Activated T-helper 1 cell treated with anti-CD3 and anti-CD28 coated beads, Interleukin-12 subunit alpha, Interleukin-12 subunit beta, Interleukin-2, Interleukin-4 antibody, amounts not matched to agents 30 ng/mL and 10 ng/mL and 1 ng/mL, durations not matched to agents 14 hours and 24 hours and 36 hours (primary cell): Measurements from ENCODE around the gene KCNQ1. TPM values are rescaled to one million over a fixed set of nuclear protein-coding genes. Genes with fewer than 3 reads are reported as not detected.

ENCODE experiments used
- DNase-seq: peaks from one replicate; pipeline ENCODE4 v3.0.0; 2021; ENCODE audit warnings: low spot score
- H3K27ac Mint-ChIP-seq: one replicate; pipeline ENCODE4 v1.8.0; 2021; ENCODE audit warnings: mild to moderate bottlenecking, mixed read lengths
- H3K27me3 Mint-ChIP-seq: one replicate; pipeline ENCODE4 v1.8.0; 2022; ENCODE audit warnings: mild to moderate bottlenecking, moderate library complexity, mixed read lengths; ENCODE audit not compliant: insufficient read depth
- H3K36me3 Mint-ChIP-seq: one replicate; pipeline ENCODE4 v1.8.0; 2021; ENCODE audit warnings: low read depth, mixed read lengths
- H3K4me1 Mint-ChIP-seq: one replicate; pipeline ENCODE4 v1.8.0; 2021; ENCODE audit warnings: low read depth, mixed read lengths
- H3K4me3 Mint-ChIP-seq: one replicate; pipeline ENCODE4 v1.8.0; 2021; ENCODE audit warnings: mild to moderate bottlenecking, moderate library complexity, mixed read lengths
- H3K9me3 Mint-ChIP-seq: one replicate; pipeline ENCODE4 v1.8.0; 2021; ENCODE audit warnings: mixed read lengths
- intact Hi-C: fragments of 100-400 bp; cut with micrococcal nuclease; formaldehyde crosslinking; loops from one replicate; pipeline ENCODE4 v1.15.1; 2024
- total RNA-seq: library from RNA; stranded (reverse); gene quantifications from 2 replicates; pipeline ENCODE4 v1.2.3, GENCODE V29; 2022

Gene KCNQ1
- total RNA-seq, 1 donor from 2014 or later, result 6.4 TPM

DNA sequence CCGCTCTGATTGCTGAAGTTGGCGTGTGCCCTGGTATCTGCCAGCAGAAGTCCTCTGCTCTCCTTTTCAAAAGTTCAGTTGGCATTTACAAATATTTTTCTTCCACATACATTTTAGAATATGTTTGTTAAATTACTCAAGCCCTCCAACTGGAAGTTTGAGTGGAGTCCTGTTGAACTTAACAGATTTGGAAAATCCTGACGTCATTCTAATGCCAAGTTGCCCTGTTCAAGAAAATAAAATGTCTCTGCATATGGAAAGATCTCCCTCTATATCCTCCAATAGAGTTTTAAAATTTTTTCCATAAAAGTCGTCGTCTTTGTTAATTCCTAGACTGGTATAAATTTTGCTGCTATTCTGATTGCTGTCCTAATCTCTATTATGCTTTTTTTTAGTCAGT is 251.6 kb downstream of the KCNQ1 start:
- Mint-ChIP-seq H3K27ac (no peak overlapping the region), H3K9me3 (no peaks in the 10 kb centered on the region), H3K36me3 (peaks cover 6% of the 10 kb centered on the region), H3K4me3 (no peak overlapping the region), H3K4me1 (peaks cover 11% of the 10 kb centered on the region), H3K27me3 (peaks cover 2% of the 10 kb centered on the region)
- no peak for DNase-seq
- intact Hi-C loops, result loop anchor here (5.0 kb wide), 1 partner anchor 164 kb away; no protein-coding TSS in a partner anchor

DNA sequence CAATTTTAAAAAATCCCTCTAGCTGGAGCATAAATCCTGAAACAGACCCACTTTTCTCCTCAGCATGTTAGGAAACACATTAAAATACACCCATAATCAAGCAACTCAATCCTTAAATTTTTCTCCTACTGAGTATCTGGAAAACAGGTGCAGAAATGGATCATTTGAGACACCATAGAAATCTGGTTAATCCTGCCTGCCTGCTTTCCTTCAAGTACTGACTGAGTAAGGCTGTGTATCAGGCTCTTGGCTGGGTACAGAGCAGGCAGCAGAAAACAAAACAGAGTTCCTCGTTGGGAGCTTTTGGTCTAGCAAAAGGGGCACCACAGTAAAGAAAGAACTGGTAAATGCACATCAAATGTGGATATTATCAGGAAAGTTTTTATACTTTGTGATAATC is 253.1 kb downstream of the KCNQ1 start:
- Mint-ChIP-seq H3K4me3 (peak overlapping the region; percentile 88), H3K36me3 (peaks cover 6% of the 10 kb centered on the region), H3K9me3 (no peaks in the 10 kb centered on the region), H3K27ac (no peak overlapping the region), H3K4me1 (peaks cover 11% of the 10 kb centered on the region), H3K27me3 (peaks cover 2% of the 10 kb centered on the region)
- DNase-seq, result no peak
- intact Hi-C loops, result loop anchor here (5.0 kb wide), 1 partner anchor 166 kb away; no protein-coding TSS in a partner anchor

DNA sequence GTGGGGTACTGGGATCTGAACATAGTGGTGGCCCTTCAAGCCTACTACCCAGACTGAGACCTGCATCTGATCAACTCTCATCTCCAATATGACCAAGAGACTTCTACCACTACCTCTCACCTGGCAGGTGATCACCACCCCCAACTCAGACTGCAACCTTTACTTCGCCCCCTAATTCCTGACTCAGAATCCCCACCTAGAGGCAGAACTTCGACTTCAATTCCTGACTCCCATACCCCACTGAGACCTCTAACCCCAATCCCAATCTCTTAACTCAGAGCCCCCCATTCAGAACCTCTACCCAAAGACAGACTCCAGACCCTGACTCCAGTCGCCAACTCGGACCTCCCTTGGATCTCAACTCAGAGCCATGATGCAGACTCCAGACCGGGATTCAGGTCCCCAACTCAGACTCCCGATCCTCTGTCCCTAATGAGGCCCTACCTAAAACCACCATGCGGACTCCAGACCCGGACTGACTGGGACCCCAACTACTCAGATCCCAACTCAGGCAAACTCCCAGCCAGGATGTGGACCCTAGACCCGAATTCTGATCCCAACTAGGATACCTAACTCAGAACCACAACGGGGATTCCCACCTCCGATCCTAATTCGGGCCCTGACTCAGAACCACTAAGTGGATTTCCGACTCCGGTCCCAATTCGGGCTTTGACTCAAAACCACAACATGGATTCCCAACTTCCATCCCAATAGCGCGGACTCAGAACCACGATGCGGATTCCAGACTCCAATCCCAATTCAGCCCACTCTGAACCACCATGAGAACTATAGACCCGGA is 253.8 kb downstream of the KCNQ1 start:
- peaks cover 6% of the 10 kb centered on the region for H3K36me3 Mint-ChIP-seq
- peaks cover 11% of the 10 kb centered on the region for H3K4me1 Mint-ChIP-seq
- no peaks in the 10 kb centered on the region for H3K9me3 Mint-ChIP-seq
- no peak for DNase-seq
- H3K27ac Mint-ChIP-seq, result peak overlapping the region; percentile 74
- intact Hi-C loops, result loop anchor here (5.0 kb wide), 1 partner anchor 166 kb away; no protein-coding TSS in a partner anchor
- H3K4me3 Mint-ChIP-seq, result peak overlapping the region; percentile 88
- peaks cover 2% of the 10 kb centered on the region for H3K27me3 Mint-ChIP-seq

- H3K27ac Mint-ChIP-seq, result peak overlapping the region; percentile 74
- H3K4me1 Mint-ChIP-seq, result peaks cover 11% of the 10 kb centered on the region
- intact Hi-C loops, result loop anchor here (5.0 kb wide), 1 partner anchor 167 kb away; no protein-coding TSS in a partner anchor
- DNase-seq, result no peak
- H3K36me3 Mint-ChIP-seq, result peaks cover 6% of the 10 kb centered on the region
- H3K4me3 Mint-ChIP-seq, result peak overlapping the region; percentile 88
- peaks cover 2% of the 10 kb centered on the region for H3K27me3 Mint-ChIP-seq
- no peaks in the 10 kb centered on the region for H3K9me3 Mint-ChIP-seq
Measured at GRCh38 chr11:2699185-2699530, 254.3 kb downstream of the KCNQ1 start.

DNA sequence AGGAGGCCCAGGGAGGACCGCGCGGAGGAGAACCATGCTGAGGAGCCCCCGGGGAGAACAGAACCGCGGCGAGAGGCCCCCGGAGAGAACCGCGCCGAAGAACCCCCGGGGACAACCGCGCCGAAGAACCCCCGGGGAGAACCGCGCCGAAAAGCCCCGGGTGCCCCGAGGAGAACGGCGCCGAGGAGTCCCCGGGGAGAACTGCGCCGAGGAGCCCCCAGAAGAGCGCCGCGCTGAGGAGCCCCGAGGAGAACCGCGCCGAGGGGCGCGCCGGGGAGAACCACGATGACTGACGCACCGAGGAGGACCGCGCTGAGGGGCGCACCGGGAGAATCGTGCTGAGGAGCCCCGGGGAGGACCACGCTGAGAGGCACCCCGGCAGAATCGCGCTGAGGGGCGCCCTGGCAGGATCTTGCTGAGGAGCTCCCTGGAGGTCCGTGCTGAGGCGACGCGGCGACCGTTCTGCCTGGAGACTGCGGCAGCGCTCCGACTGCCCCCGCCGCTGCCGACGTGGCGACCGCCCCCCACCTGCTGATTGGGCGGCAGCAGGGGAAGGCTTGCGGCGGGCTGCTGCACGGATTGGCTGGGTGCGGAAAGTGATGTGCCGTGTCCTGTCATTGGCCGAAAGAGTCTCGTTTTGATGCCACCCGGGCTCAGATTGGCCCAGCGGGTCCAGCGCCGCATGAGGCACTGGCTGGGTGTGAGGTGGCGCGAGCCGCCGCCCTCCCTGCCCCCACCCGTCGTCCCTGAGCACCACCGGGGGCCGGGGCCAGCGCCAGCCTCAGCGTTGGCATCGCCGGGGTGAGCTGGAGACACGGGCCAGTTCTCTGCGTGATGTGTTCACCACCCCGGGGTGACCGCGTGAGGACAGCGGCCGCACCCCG is 255.0 kb downstream of the KCNQ1 start, which contains the start of gene KCNQ1OT1:
TSS of gene KCNQ1OT1 (minus strand) at position 464 of the 884 bp plus-strand sequence.
- H3K36me3 Mint-ChIP-seq, result peaks cover 6% of the 10 kb centered on the region
- H3K9me3 Mint-ChIP-seq, result no peaks in the 10 kb centered on the region
- H3K27me3 Mint-ChIP-seq, result peaks cover 2% of the 10 kb centered on the region
- peak within 1 kb of the TSS; percentile 74 for H3K27ac Mint-ChIP-seq
- peak; percentile 85 for DNase-seq
- peaks cover 11% of the 10 kb centered on the region for H3K4me1 Mint-ChIP-seq
- intact Hi-C loops, result loop anchor here (1.0 to 5.0 kb wide), 2 partner anchors 167 to 186 kb away; partner anchors contain the start of gene CDKN1C
- H3K4me3 Mint-ChIP-seq, result peak within 1 kb of the TSS; percentile 88

DNA sequence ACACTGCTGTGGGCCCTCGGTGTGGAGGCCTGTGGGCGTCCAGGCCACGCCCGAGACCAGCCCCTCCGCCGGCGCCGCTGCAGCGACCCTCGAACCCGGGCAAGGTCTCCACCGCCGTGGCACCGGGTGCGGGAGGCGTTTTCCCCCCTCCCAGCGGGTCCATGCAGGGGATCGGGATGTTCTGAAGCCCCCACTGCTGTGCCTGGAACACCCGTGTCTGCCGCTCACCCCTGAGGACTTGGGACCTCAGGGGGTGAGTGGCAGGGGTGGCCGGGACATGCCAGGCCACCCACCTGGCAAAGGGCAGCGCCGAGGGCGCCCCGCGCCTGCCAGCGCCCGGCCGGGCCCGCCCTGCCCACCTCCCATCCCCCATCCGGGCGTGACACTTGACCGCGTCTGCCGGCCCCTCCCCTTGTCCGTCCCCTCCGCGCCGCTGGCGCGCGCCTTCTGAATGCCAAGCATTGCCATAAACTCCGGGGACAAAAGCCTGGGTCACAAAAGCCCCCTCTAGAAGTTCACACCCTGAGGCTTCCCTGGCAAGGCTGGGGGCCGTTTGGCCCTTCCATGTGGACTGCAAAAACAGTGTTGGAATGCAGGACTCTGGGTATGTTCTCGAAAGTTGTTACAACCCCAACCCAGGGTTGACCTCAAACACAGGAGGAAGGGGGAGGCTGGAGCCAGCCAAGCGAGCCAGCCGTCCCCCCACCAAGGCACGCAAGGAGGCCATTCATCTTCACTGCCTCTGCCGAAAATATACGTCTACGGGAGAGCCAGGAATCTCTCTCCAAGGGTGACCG is 255.8 kb downstream of the KCNQ1 start:
- intact Hi-C loops, result loop anchor here (1.0 kb wide), 1 partner anchor 185 kb away; the partner anchor contains the start of gene CDKN1C
- peaks cover 1% of the 10 kb centered on the region for H3K9me3 Mint-ChIP-seq

GRCh38 chr11:2701230-2701629 is 256.4 kb downstream of the KCNQ1 start:
- peaks cover 11% of the 10 kb centered on the region for H3K4me1 Mint-ChIP-seq
- peak overlapping the region; percentile 74 for H3K4me3 Mint-ChIP-seq
- H3K9me3 Mint-ChIP-seq, result peaks cover 7% of the 10 kb centered on the region
- H3K27me3 Mint-ChIP-seq, result peaks cover 2% of the 10 kb centered on the region
- H3K36me3 Mint-ChIP-seq, result peaks cover 9% of the 10 kb centered on the region
- intact Hi-C loops, result no loop called here
- H3K27ac Mint-ChIP-seq, result peak overlapping the region; percentile 4
- DNase-seq, result no peak

More for the DNA sequence above, 255.8 kb downstream of the KCNQ1 start:
- Mint-ChIP-seq H3K27me3 (peaks cover 2% of the 10 kb centered on the region), H3K4me1 (peaks cover 11% of the 10 kb centered on the region), H3K4me3 (peak overlapping the region; percentile 78), H3K36me3 (peaks cover 7% of the 10 kb centered on the region), H3K27ac (peak overlapping the region; percentile 18)
- DNase-seq, result peak; percentile 17

DNA sequence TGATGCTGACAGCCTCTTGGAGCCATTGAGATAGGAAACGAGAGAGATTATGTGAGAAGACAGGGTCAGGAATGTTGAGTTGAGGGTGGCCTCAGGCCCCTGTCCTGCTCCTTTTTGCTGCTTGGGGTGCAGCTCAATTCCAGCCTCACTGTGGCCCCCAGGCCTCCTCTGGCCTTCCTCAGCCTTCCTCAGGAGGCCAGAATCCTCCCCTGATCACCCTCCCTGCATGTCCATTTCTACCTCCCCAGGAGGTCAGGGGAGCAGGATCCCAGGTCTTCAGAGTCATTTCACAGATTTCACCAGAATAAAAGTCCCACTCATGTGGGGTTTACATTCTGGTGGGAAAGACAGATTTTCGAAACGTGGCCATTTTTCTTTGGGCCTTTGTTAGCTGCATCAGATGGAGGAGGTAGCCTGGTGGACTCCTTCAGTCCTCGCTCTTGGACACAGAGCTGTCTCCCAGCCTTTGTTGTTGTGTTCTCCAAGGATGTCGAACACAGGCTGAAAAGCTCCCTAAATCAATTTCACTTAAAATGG is 257.2 kb downstream of the KCNQ1 start:
- H3K9me3 Mint-ChIP-seq, result peaks cover 7% of the 10 kb centered on the region
- no peak for DNase-seq
- H3K27me3 Mint-ChIP-seq, result peaks cover 2% of the 10 kb centered on the region
- H3K27ac Mint-ChIP-seq, result no peak overlapping the region
- H3K36me3 Mint-ChIP-seq, result peaks cover 7% of the 10 kb centered on the region
- H3K4me1 Mint-ChIP-seq, result peaks cover 11% of the 10 kb centered on the region
- intact Hi-C loops, result no loop called here
- peak overlapping the region; percentile 74 for H3K4me3 Mint-ChIP-seq

DNA sequence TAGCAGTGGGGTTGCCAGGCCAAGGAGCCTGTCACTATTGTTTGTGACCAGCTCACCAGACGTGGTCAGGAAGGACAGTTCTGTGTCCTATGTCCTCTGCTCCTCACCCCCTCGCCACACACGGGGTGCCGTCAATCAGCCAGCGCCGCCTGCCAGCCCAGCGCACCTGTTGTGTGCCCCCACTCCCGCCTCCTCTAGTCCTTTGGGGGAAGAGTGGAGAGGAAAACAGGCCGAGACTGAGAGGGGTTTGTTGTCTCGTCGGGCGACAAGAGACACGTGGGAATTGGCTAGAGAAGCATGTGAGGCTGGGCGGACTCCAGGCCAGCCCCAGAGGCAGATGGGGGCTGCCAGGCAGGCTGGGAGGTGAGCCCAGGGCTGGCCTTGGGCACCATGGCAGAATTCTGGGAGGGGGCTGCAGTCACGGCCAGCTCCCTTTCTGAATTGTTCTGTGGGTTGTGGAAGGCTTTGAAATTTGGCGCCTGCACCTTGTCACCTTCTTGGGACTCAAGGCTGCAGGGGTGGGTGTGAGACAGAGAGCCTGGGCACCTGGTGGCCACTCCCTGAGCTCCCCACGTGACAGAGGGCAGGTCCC is 258.1 kb downstream of the KCNQ1 start:
- H3K4me3 Mint-ChIP-seq, result no peak overlapping the region
- intact Hi-C loops, result no loop called here
- H3K9me3 Mint-ChIP-seq, result peaks cover 7% of the 10 kb centered on the region
- no peak for DNase-seq
- no peak overlapping the region for H3K27ac Mint-ChIP-seq
- H3K36me3 Mint-ChIP-seq, result peaks cover 7% of the 10 kb centered on the region
- peaks cover 2% of the 10 kb centered on the region for H3K27me3 Mint-ChIP-seq
- peaks cover 11% of the 10 kb centered on the region for H3K4me1 Mint-ChIP-seq

DNA sequence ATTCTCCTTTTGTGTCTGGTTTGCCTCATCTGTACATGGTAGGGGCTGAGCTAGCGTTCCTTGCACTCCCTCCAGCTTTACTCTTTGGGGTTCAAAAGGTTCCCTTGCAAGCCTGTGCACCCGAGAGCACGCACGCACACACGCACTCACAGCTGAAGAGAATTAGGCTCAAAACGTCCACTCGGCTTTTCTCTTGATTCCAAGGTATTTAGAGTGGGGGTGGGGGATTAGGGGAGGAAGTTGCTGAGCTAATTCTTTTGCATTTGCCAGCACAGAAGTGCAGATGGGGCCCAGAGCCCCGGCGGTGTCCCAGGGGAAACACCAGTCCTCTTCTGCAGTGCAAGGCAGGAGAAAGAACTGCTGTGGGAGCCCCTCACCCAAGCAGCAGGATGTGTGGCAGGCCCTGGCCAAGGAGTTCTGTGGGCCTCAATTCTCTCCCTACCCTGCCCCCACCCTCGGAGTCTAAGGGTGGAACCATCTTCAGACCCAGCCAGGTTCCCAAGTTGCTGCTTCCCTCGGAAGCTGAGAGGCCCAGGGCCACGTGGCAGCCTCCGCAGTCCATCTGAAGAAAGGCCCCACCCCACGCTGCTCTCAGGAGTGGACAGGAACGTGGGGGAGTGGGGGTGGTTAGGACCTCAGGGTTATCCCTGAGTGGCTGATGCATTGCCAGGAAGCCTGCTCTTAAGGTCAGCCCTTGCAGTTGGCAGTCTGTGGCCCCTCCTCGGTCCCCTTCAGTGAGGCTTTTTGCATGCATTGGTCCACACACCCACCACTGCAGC is 258.7 kb downstream of the KCNQ1 start:
- intact Hi-C loops, result no loop called here
- H3K36me3 Mint-ChIP-seq, result peaks cover 3% of the 10 kb centered on the region
- peaks cover 4% of the 10 kb centered on the region for H3K4me1 Mint-ChIP-seq
- H3K27me3 Mint-ChIP-seq, result peaks cover 2% of the 10 kb centered on the region
- no peak overlapping the region for H3K4me3 Mint-ChIP-seq
- no peak overlapping the region for H3K27ac Mint-ChIP-seq
- DNase-seq, result no peak
- H3K9me3 Mint-ChIP-seq, result peaks cover 7% of the 10 kb centered on the region

DNA sequence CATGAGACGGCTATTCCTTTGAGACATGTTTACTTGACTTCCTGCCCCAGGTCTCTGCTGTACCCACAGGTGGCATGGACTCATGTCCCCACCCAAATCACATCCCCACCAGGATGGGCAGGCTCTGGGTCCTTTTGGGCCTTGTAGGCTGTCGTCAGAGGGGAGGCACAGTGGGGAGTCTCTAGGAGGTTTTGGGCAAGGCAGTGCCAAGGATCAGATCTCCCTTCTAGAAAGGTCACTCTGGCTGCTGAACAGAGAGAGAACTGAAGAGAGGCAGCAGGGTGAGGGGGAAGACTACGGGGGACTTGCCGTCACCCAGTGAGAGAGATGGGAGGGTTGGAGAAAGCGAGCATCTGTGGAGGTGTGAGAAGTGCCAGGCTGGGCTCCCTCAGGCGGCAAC is 259.5 kb downstream of the KCNQ1 start:
- no peaks in the 10 kb centered on the region for H3K27me3 Mint-ChIP-seq
- DNase-seq, result no peak
- H3K9me3 Mint-ChIP-seq, result peaks cover 7% of the 10 kb centered on the region
- no peaks in the 10 kb centered on the region for H3K4me1 Mint-ChIP-seq
- H3K36me3 Mint-ChIP-seq, result peaks cover 3% of the 10 kb centered on the region
- H3K4me3 Mint-ChIP-seq, result no peak overlapping the region
- intact Hi-C loops, result no loop called here
- no peak overlapping the region for H3K27ac Mint-ChIP-seq
